Ovary (tissue), 9 donors: ENCODE measurements around the gene HLA-G. TPM values are rescaled to one million over a fixed set of nuclear protein-coding genes. Genes with fewer than 3 reads are reported as not detected.
"Not testable (repeated sequence)": the region's sequence is repeated elsewhere in the genome, so short reads cannot be mapped to it uniquely, and the experiment has no call there.

Experiments
- DNase-seq, 5 donors: peaks; one replicate each; pipeline ENCODE4 v3.0.0-alpha.2; 2019 to 2020
- H3K27ac ChIP-seq, 2 donors: fragments of 200-600 bp; one replicate each; pipeline versions ENCODE4 v1.5.1 to v1.8.0; 2019 to 2022
- H3K27me3 ChIP-seq: fragments of 200-600 bp; one replicate; pipeline ENCODE4 v1.8.0; 2022
- H3K36me3 ChIP-seq: fragments of 200-600 bp; sonication (generic); one replicate; pipeline ENCODE4 v1.5.1; 2019
- H3K4me1 ChIP-seq: one replicate; pipeline ENCODE4 v1.8.1; 2013; ENCODE audit warnings: mild to moderate bottlenecking, moderate library complexity; ENCODE audit not compliant: insufficient read depth
- H3K4me3 ChIP-seq: fragments of 200-600 bp; sonication (generic); one replicate; pipeline ENCODE4 v1.5.1; 2017
- H3K9me3 ChIP-seq, 2 donors: fragments of 200-600 bp in 1 of 2; sonication (generic) in 1 of 2; one replicate each; pipeline versions ENCODE4 v1.5.1 to v1.8.1; 2013 to 2019; ENCODE audit warnings: mild to moderate bottlenecking in 1 of 2, moderate library complexity in 1 of 2
- POLR2A ChIP-seq: fragments of 450-650 bp; IDR thresholded peaks from one replicate; pipeline ENCODE4 v1.6.1; 2017; ENCODE audit warnings: antibody characterized with exemption, mild to moderate bottlenecking, moderate library complexity
- WGBS, 3 donors: extraction: QIAGEN DNeasy Blood & Tissue Kit in 1 of 3; methylation state at CpG; one replicate each; pipeline versions ENCODE4 v1.1.5 to v1.1.7; 2013 to 2017; 5-methylcytosine and 5-hydroxymethylcytosine counted together
- intact Hi-C, 4 donors: fragments of 100-400 bp; cut with DNase I; formaldehyde crosslinking; loops; one replicate each; pipeline versions ENCODE4 v1.11.0 to v1.15.1; 2022 to 2023
- polyA plus RNA-seq, 2 donors: library from polyadenylated mRNA; stranded (reverse); fragments of 200-250 nt in 1 of 2; fragments of 350-450 nt in 1 of 2; fragmentation: Illumina TruSeq in 1 of 2; extraction: RNeasy Lipid Tissue Mini Kit (QIAGEN cat#74804) in 1 of 2; gene quantifications; one replicate each; pipeline ENCODE4 v1.2.3, GENCODE V29; 2013 to 2014
- small RNA-seq: library from RNA; depleted of rRNA; stranded (forward); fragments of <200 nt; gene quantifications from one replicate; pipeline ENCODE3, GENCODE V24; 2016
- total RNA-seq, 7 donors: library from RNA; depleted of rRNA in 2 of 7; stranded (reverse); fragments of >200 nt in 2 of 7; fragmentation: NEBNext Ultra II Directional in 3 of 7; extraction: Animal tissue kit (Norgen Biotek cat#: 25700) in 3 of 7; gene quantifications; one replicate each; pipeline versions ENCODE4 v1.1.0 to v1.2.4, GENCODE V29; 2016 to 2023
- donor health status: DM: no; HTN: no; CAD: no; lungs with moderate emphysema.
- donor health status: DM: no; HTN: no; CAD: no.
- donor health status: Bipolar disorder and iron deficiency.
- donor health status: DM: yes; HTN: yes; CAD: no.
- donor health status: DM: no; HTN: no; CAD: no.
- donor health status: DM: yes; HTN: yes; CAD: no.

The HLA-G gene
- total and polyA plus RNA-seq, 9 donors: 0.06 to 1.1 (median 0.24) TPM; not detected in 3

GRCh38 chr6:29875257-29875656 lies 47.6 kb downstream of the HLA-G start:
- H3K4me1 ChIP-seq: no peaks in the 10 kb centered on the region
- no peaks in the 10 kb centered on the region for H3K9me3 ChIP-seq
- no peak for TF ChIP-seq POLR2A
- intact Hi-C loops: no loop called here
- H3K36me3 ChIP-seq: no peaks in the 10 kb centered on the region
- WGBS, 3 donors: 60 to 75% methylated on average over 1 of the region's 1 CpG; no CpG with 5 or more reads in 1 of the 3 donors
- H3K4me3 ChIP-seq: no peak overlapping the region
- no peak overlapping the region for H3K27ac ChIP-seq
- no peak for DNase-seq
- no peaks in the 10 kb centered on the region for H3K27me3 ChIP-seq

GRCh38 chr6:29875734-29876133 lies 48.1 kb downstream of the HLA-G start:
- H3K27me3 ChIP-seq, H3K4me1 ChIP-seq, H3K9me3 ChIP-seq, H3K27ac ChIP-seq, DNase-seq, intact Hi-C loops, H3K4me3 ChIP-seq, H3K36me3 ChIP-seq: not testable (repeated sequence)
- WGBS, 3 donors: 64 to 73% (median 65%) methylated on average over 5 to 6 of the region's 6 CpGs

Small RNA genes within 50 kb of the gene (small RNA-seq; reads per million reads assigned to genes)
- gene MICG: not detected

Other genes starting within 250 kb of the HLA-G start
- gene OR2H2, start 242.7 kb upstream of the HLA-G start, total RNA-seq: not detected
- gene OR2H2, start 242.7 kb upstream of the HLA-G start, polyA plus RNA-seq: not detected
- 10 to 100 TPM; 23.0 to 80.0 (median 58.0) TPM for gene GABBR1, start 194.6 kb upstream of the HLA-G start, total RNA-seq
- 10 to 100 TPM; 41.3 to 48.5 TPM for gene GABBR1, start 194.6 kb upstream of the HLA-G start, polyA plus RNA-seq
- gene MOG, start 170.7 kb upstream of the HLA-G start, total RNA-seq: under 1 TPM in 1 of 7 donors, not detected in 6; 0.13 TPM
- under 1 TPM in 1 of 2 donors, not detected in 1; 0.05 TPM for gene MOG, start 170.7 kb upstream of the HLA-G start, polyA plus RNA-seq
- gene ZFP57, start 146.7 kb upstream of the HLA-G start, total RNA-seq: under 1 TPM in 2 of 7 donors, not detected in 5; 0.24 to 0.25 TPM
- gene ZFP57, start 146.7 kb upstream of the HLA-G start, polyA plus RNA-seq: under 1 TPM in 1 of 2 donors, not detected in 1; 0.13 TPM
- gene HLA-F, start 104.4 kb upstream of the HLA-G start, total RNA-seq: 10 to 100 TPM; 16.3 to 43.4 (median 29.6) TPM
- gene HLA-F, start 104.4 kb upstream of the HLA-G start, polyA plus RNA-seq: 10 to 100 TPM; 16.8 to 61.6 TPM
- 100 to 1,000 TPM; 269 to 430 (median 310) TPM for gene HLA-A, start 114.7 kb downstream of the HLA-G start, total RNA-seq
- gene HLA-A, start 114.7 kb downstream of the HLA-G start, polyA plus RNA-seq: 100 to 1,000 TPM; 511 to 543 TPM
- 10 to 100 TPM; 23.9 to 37.9 (median 28.3) TPM for gene POLR1H, start 233.4 kb downstream of the HLA-G start, total RNA-seq
- 10 to 100 TPM; 23.1 to 46.6 TPM for gene POLR1H, start 233.4 kb downstream of the HLA-G start, polyA plus RNA-seq
- gene PPP1R11, start 239.4 kb downstream of the HLA-G start, total RNA-seq: 10 to 100 TPM; 27.8 to 50.8 (median 43.2) TPM
- 100 to 1,000 TPM in 1 of 2 donors, 10 to 100 TPM in 1; 48.6 to 114 TPM for gene PPP1R11, start 239.4 kb downstream of the HLA-G start, polyA plus RNA-seq
- 1 to 10 TPM in 3 of 7 donors, under 1 TPM in 3, not detected in 1; 0.28 to 3.1 (median 0.97) TPM for gene RNF39, start 247.9 kb downstream of the HLA-G start, total RNA-seq
- 1 to 10 TPM in 1 of 2 donors, under 1 TPM in 1; 0.57 to 1.1 TPM for gene RNF39, start 247.9 kb downstream of the HLA-G start, polyA plus RNA-seq